Stimulated activated effector memory CD8-positive, alpha-beta T cell treated with anti-CD3 and anti-CD28 coated beads, Interleukin-12 subunit alpha, Interleukin-12 subunit beta, amount 100 ng/mL, for 72 hours (primary cell): ENCODE measurements around the gene SLC1A7.
A peak's percentile ranks its signal among the peaks of the same experiment; 100 is the strongest.

ENCODE experiments used
- ATAC-seq: fragments of 150-1000 bp; cut with Tn5 transposase; 2 replicates; pipeline ENCODE4 v1.10.0; 2021
- DNase-seq, 2 donors: peaks; one replicate each; pipeline ENCODE4 v3.0.0; 2021 to 2022; ENCODE audit warnings: low spot score in 2 of 2
- H3K27ac Mint-ChIP-seq: one replicate; pipeline ENCODE4 v1.8.0; 2022; ENCODE audit warnings: mild to moderate bottlenecking, mixed read lengths
- H3K36me3 Mint-ChIP-seq: one replicate; pipeline ENCODE4 v1.8.0; 2022; ENCODE audit warnings: mild to moderate bottlenecking, mixed read lengths
- H3K4me1 Mint-ChIP-seq: one replicate; pipeline ENCODE4 v1.8.0; 2022; ENCODE audit warnings: mixed read lengths
- H3K4me3 Mint-ChIP-seq: one replicate; pipeline ENCODE4 v1.8.0; 2022; ENCODE audit warnings: mild to moderate bottlenecking, mixed read lengths
- H3K9me3 Mint-ChIP-seq: one replicate; pipeline ENCODE4 v1.8.0; 2022; ENCODE audit warnings: mixed read lengths

The SLC1A7 gene

GRCh38 chr1:53172426-53173128, 30.1 kb upstream of the SLC1A7 start:
- DNase-seq: no peak
- H3K4me1 Mint-ChIP-seq: peaks cover 14% of the 10 kb centered on the region
- H3K27ac Mint-ChIP-seq: peak overlapping the region; percentile 90
- H3K36me3 Mint-ChIP-seq: no peaks in the 10 kb centered on the region
- peak; percentile 62 for ATAC-seq
- no peaks in the 10 kb centered on the region for H3K9me3 Mint-ChIP-seq
- H3K4me3 Mint-ChIP-seq: no peak overlapping the region

- no peaks in the 10 kb centered on the region for H3K9me3 Mint-ChIP-seq
- H3K4me1 Mint-ChIP-seq: no peaks in the 10 kb centered on the region
- H3K36me3 Mint-ChIP-seq: no peaks in the 10 kb centered on the region
- no peak overlapping the region for H3K27ac Mint-ChIP-seq
- DNase-seq (no peak), ATAC-seq (no peak)
- H3K4me3 Mint-ChIP-seq: no peak overlapping the region
Observed at GRCh38 chr1:53166912-53167311, 24.5 kb upstream of the SLC1A7 start.

- H3K36me3 Mint-ChIP-seq: no peaks in the 10 kb centered on the region
Observed at GRCh38 chr1:53166366-53166765, 23.9 kb upstream of the SLC1A7 start.

GRCh38 chr1:53165408-53165961, 23.0 kb upstream of the SLC1A7 start:
- H3K9me3 Mint-ChIP-seq: no peaks in the 10 kb centered on the region
- no peak for DNase-seq
- ATAC-seq: no peak
- H3K27ac Mint-ChIP-seq: no peak overlapping the region
- H3K4me3 Mint-ChIP-seq: no peak overlapping the region
- H3K4me1 Mint-ChIP-seq: no peaks in the 10 kb centered on the region
- H3K36me3 Mint-ChIP-seq: no peaks in the 10 kb centered on the region

More at GRCh38 chr1:53166366-53166765, 23.9 kb upstream of the SLC1A7 start:
- Mint-ChIP-seq H3K27ac (no peak overlapping the region), H3K9me3 (no peaks in the 10 kb centered on the region), H3K4me1 (no peaks in the 10 kb centered on the region), H3K4me3 (no peak overlapping the region)
- DNase-seq (no peak), ATAC-seq (no peak)

- Mint-ChIP-seq H3K27ac (no peak overlapping the region), H3K4me1 (no peaks in the 10 kb centered on the region), H3K36me3 (no peaks in the 10 kb centered on the region), H3K9me3 (no peaks in the 10 kb centered on the region), H3K4me3 (no peak overlapping the region)
- ATAC-seq: no peak
- DNase-seq: no peak
Observed at GRCh38 chr1:53163291-53163768, 20.9 kb upstream of the SLC1A7 start.

- Mint-ChIP-seq H3K36me3 (no peaks in the 10 kb centered on the region), H3K9me3 (no peaks in the 10 kb centered on the region), H3K4me1 (no peaks in the 10 kb centered on the region), H3K4me3 (no peak overlapping the region), H3K27ac (no peak overlapping the region)
- no peak for DNase-seq
- no peak for ATAC-seq
Observed at GRCh38 chr1:53162621-53163020, 20.2 kb upstream of the SLC1A7 start.

- DNase-seq (no peak), ATAC-seq (no peak)
- H3K27ac Mint-ChIP-seq: no peak overlapping the region
- H3K4me1 Mint-ChIP-seq: no peaks in the 10 kb centered on the region
- no peaks in the 10 kb centered on the region for H3K36me3 Mint-ChIP-seq
- H3K4me3 Mint-ChIP-seq: no peak overlapping the region
- no peaks in the 10 kb centered on the region for H3K9me3 Mint-ChIP-seq
Observed at GRCh38 chr1:53160924-53161378, 18.5 kb upstream of the SLC1A7 start.

- ATAC-seq: no peak
- no peak overlapping the region for H3K27ac Mint-ChIP-seq
- DNase-seq: no peak
- H3K4me3 Mint-ChIP-seq: no peak overlapping the region
- H3K36me3 Mint-ChIP-seq: no peaks in the 10 kb centered on the region
- H3K9me3 Mint-ChIP-seq: no peaks in the 10 kb centered on the region
- no peaks in the 10 kb centered on the region for H3K4me1 Mint-ChIP-seq
Observed at GRCh38 chr1:53158900-53159299, 16.5 kb upstream of the SLC1A7 start.

GRCh38 chr1:53156783-53157182, 14.3 kb upstream of the SLC1A7 start:
- no peaks in the 10 kb centered on the region for H3K4me1 Mint-ChIP-seq

GRCh38 chr1:53155945-53156344, 13.5 kb upstream of the SLC1A7 start:
- H3K4me1 Mint-ChIP-seq: no peaks in the 10 kb centered on the region
- no peaks in the 10 kb centered on the region for H3K36me3 Mint-ChIP-seq
- no peak overlapping the region for H3K27ac Mint-ChIP-seq
- DNase-seq (no peak), ATAC-seq (no peak)
- no peak overlapping the region for H3K4me3 Mint-ChIP-seq
- no peaks in the 10 kb centered on the region for H3K9me3 Mint-ChIP-seq

More at GRCh38 chr1:53156783-53157182, 14.3 kb upstream of the SLC1A7 start:
- ATAC-seq (no peak), DNase-seq (no peak)
- Mint-ChIP-seq H3K27ac (no peak overlapping the region), H3K4me3 (no peak overlapping the region), H3K9me3 (no peaks in the 10 kb centered on the region), H3K36me3 (no peaks in the 10 kb centered on the region)

- Mint-ChIP-seq H3K4me1 (no peaks in the 10 kb centered on the region), H3K4me3 (no peak overlapping the region), H3K9me3 (no peaks in the 10 kb centered on the region), H3K27ac (no peak overlapping the region), H3K36me3 (no peaks in the 10 kb centered on the region)
- no peak for ATAC-seq
- DNase-seq: no peak
Observed at GRCh38 chr1:53155534-53155933, 13.1 kb upstream of the SLC1A7 start.

GRCh38 chr1:53154859-53155438, 12.5 kb upstream of the SLC1A7 start:
- H3K27ac Mint-ChIP-seq: no peak overlapping the region
- no peaks in the 10 kb centered on the region for H3K9me3 Mint-ChIP-seq
- no peaks in the 10 kb centered on the region for H3K4me1 Mint-ChIP-seq
- H3K4me3 Mint-ChIP-seq: no peak overlapping the region
- ATAC-seq (no peak), DNase-seq (no peak)
- no peaks in the 10 kb centered on the region for H3K36me3 Mint-ChIP-seq

- ATAC-seq (no peak), DNase-seq (no peak)
- Mint-ChIP-seq H3K36me3 (no peaks in the 10 kb centered on the region), H3K9me3 (no peaks in the 10 kb centered on the region), H3K27ac (no peak overlapping the region), H3K4me3 (no peak overlapping the region), H3K4me1 (no peaks in the 10 kb centered on the region)
Observed at GRCh38 chr1:53153752-53154151, 11.3 kb upstream of the SLC1A7 start.

- Mint-ChIP-seq H3K4me3 (no peak overlapping the region), H3K4me1 (no peaks in the 10 kb centered on the region), H3K9me3 (no peaks in the 10 kb centered on the region), H3K27ac (no peak overlapping the region), H3K36me3 (no peaks in the 10 kb centered on the region)
- no peak for ATAC-seq
- no peak for DNase-seq
Observed at GRCh38 chr1:53148123-53148522, 5.7 kb upstream of the SLC1A7 start.

GRCh38 chr1:53147174-53147573, 4.7 kb upstream of the SLC1A7 start:
- no peaks in the 10 kb centered on the region for H3K36me3 Mint-ChIP-seq
- H3K9me3 Mint-ChIP-seq: no peaks in the 10 kb centered on the region
- ATAC-seq: no peak
- H3K4me3 Mint-ChIP-seq: no peak overlapping the region
- DNase-seq: no peak
- H3K27ac Mint-ChIP-seq: no peak overlapping the region
- H3K4me1 Mint-ChIP-seq: no peaks in the 10 kb centered on the region
